ENCODE measurements around the gene GPX1.

Gene GPX1

DNA sequence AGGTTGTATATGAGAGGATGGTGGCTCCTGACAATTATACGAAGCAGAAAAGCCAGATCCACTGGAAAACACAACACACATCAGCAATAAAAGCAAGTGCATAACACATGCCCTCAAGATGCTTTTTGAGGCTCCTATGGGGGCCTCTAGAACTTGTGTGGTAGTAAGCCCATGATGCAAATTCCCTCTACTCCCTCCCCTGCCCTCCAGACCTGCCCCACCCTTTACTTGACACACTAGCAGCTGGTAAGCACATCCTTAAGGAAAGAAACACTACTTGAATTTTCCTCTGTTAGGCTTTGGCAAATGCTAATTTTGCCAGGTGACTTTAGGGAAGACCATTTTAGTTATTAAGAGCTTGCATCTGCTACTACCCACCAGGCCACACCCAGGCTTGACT is 47.5 kb downstream of the GPX1 start:
- Mint-ChIP-seq H3K27ac (no peak overlapping the region), H3K4me3 (no peak overlapping the region), H3K4me1 (ENCODE audit: low read depth) (peaks cover 9% of the 10 kb centered on the region), H3K27me3 (no peaks in the 10 kb centered on the region), H3K36me3 (no peaks in the 10 kb centered on the region), H3K9me3 (ENCODE audit: low read depth) (no peaks in the 10 kb centered on the region)

Data from activated naive CD8-positive, alpha-beta T cell (primary cell).